NCI-H1436 treated with DMSO at 0.1 percent for 48 hours (cell line): Measurements from ENCODE around the gene SKAP1.
A peak's percentile ranks its signal among the peaks of the same experiment; 100 is the strongest.
"Not testable (repeated sequence)": the region's sequence is repeated elsewhere in the genome, so short reads cannot be mapped to it uniquely, and the experiment has no call there.

Source experiments
- DNase-seq: peaks from one replicate; lab custom pipeline; 2025; lab: John Stamatoyannopoulos, UW

SKAP1 gene

GRCh38 chr17:48368352-48368908, 61.6 kb downstream of the SKAP1 start:
- no peak for DNase-seq

GRCh38 chr17:48363161-48363560, 66.9 kb downstream of the SKAP1 start:
- no peak for DNase-seq

- not testable (repeated sequence) for DNase-seq
Measured at GRCh38 chr17:48360861-48361633, 69.0 kb downstream of the SKAP1 start.

GRCh38 chr17:48357779-48358602, 72.0 kb downstream of the SKAP1 start:
- no peak for DNase-seq

GRCh38 chr17:48356866-48357265, 73.1 kb downstream of the SKAP1 start:
- no peak for DNase-seq

- DNase-seq = no peak
Measured at GRCh38 chr17:48352630-48353029, 77.4 kb downstream of the SKAP1 start.

GRCh38 chr17:48351911-48352332, 78.1 kb downstream of the SKAP1 start:
- peak; percentile 6 for DNase-seq

GRCh38 chr17:48348352-48348751, 81.7 kb downstream of the SKAP1 start:
- no peak for DNase-seq

GRCh38 chr17:48347177-48347576, 82.8 kb downstream of the SKAP1 start:
- DNase-seq = no peak

GRCh38 chr17:48344251-48344650, 85.8 kb downstream of the SKAP1 start:
- no peak for DNase-seq

- no peak for DNase-seq
Measured at GRCh38 chr17:48340916-48341315, 89.1 kb downstream of the SKAP1 start.

GRCh38 chr17:48338720-48339119, 91.3 kb downstream of the SKAP1 start:
- DNase-seq = no peak

GRCh38 chr17:48337903-48338302, 92.1 kb downstream of the SKAP1 start:
- not testable (repeated sequence) for DNase-seq

- no peak for DNase-seq
Measured at GRCh38 chr17:48336986-48337385, 93.0 kb downstream of the SKAP1 start.

- peak; percentile 22 for DNase-seq
Measured at GRCh38 chr17:48335858-48336500, 94.0 kb downstream of the SKAP1 start.

GRCh38 chr17:48335146-48335784, 94.7 kb downstream of the SKAP1 start:
- no peak for DNase-seq

GRCh38 chr17:48333034-48333530, 96.9 kb downstream of the SKAP1 start:
- DNase-seq = no peak

GRCh38 chr17:48330887-48331286, 99.1 kb downstream of the SKAP1 start:
- DNase-seq = no peak

- no peak for DNase-seq
Measured at GRCh38 chr17:48330421-48330820, 99.6 kb downstream of the SKAP1 start.

- no peak for DNase-seq
Measured at GRCh38 chr17:48328457-48328856, 101.6 kb downstream of the SKAP1 start.

GRCh38 chr17:48326310-48326709, 103.7 kb downstream of the SKAP1 start:
- DNase-seq = no peak

GRCh38 chr17:48322060-48322459, 108.0 kb downstream of the SKAP1 start:
- DNase-seq = no peak
